OCI-LY1 (cell line): ENCODE measurements around the gene RSPRY1.

ENCODE experiments used
- CTCF ChIP-seq: fragments of 200-600 bp; sonication (generic), shearing (Covaris generic); IDR thresholded peaks from 2 replicates; pipeline ENCODE4 v1.5.1; 2017; ENCODE audit warnings: mild to moderate bottlenecking, antibody characterized with exemption, low read length, moderate library complexity, mixed read lengths
- EZH2 ChIP-seq: fragments of 200-600 bp; sonication (generic), shearing (Covaris generic); IDR thresholded peaks from 2 replicates; pipeline ENCODE4 v1.8.0; 2017; ENCODE audit warnings: borderline replicate concordance, mixed run types, mild to moderate bottlenecking, antibody characterized with exemption, low read length, moderate library complexity, mixed read lengths

GRCh38 chr16:57264950-57265371 is 78.8 kb downstream of the RSPRY1 start:
- TF ChIP-seq CTCF (no peak), EZH2 (no peak)
